HL-60 (cell line): Measurements from ENCODE around the gene NUB1.

ENCODE experiments used
- TF ChIP-seq, protein P1 (sequence below): IDR thresholded peaks from 2 replicates; pipeline ENCODE4 v1.6.1; 2012; ENCODE audit warnings: low read depth; ENCODE audit not compliant: insufficient replicate concordance
- TF ChIP-seq, protein P2 (sequence below): IDR thresholded peaks from one replicate; pipeline ENCODE4 v1.5.1; 2011; ENCODE audit warnings: low read length, control low read depth, inconsistent platforms; ENCODE audit not compliant: insufficient read depth

DNA sequence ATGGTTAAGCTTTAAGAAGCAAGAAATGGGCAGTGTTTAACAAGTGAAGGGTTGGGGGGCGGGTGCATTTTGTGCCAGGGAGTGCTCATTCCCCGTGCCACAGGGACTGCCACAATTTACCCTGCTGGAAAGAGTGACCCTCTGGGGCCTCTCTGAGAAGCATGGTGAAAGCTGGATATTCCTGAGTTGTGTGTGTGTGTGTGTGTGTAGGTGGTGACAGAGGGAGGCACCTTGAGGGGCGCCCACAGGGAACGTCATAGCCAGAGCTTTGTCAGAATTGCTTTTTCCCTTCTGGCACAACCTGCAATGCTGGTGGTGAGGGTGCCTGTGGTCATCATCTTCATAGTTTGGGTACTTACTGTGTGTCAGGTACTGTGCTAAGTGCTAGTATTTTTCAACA, 70.7 kb downstream of the NUB1 start:
- TF ChIP-seq, protein P1, sequence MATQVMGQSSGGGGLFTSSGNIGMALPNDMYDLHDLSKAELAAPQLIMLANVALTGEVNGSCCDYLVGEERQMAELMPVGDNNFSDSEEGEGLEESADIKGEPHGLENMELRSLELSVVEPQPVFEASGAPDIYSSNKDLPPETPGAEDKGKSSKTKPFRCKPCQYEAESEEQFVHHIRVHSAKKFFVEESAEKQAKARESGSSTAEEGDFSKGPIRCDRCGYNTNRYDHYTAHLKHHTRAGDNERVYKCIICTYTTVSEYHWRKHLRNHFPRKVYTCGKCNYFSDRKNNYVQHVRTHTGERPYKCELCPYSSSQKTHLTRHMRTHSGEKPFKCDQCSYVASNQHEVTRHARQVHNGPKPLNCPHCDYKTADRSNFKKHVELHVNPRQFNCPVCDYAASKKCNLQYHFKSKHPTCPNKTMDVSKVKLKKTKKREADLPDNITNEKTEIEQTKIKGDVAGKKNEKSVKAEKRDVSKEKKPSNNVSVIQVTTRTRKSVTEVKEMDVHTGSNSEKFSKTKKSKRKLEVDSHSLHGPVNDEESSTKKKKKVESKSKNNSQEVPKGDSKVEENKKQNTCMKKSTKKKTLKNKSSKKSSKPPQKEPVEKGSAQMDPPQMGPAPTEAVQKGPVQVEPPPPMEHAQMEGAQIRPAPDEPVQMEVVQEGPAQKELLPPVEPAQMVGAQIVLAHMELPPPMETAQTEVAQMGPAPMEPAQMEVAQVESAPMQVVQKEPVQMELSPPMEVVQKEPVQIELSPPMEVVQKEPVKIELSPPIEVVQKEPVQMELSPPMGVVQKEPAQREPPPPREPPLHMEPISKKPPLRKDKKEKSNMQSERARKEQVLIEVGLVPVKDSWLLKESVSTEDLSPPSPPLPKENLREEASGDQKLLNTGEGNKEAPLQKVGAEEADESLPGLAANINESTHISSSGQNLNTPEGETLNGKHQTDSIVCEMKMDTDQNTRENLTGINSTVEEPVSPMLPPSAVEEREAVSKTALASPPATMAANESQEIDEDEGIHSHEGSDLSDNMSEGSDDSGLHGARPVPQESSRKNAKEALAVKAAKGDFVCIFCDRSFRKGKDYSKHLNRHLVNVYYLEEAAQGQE, result no peak
- TF ChIP-seq, protein P2, sequence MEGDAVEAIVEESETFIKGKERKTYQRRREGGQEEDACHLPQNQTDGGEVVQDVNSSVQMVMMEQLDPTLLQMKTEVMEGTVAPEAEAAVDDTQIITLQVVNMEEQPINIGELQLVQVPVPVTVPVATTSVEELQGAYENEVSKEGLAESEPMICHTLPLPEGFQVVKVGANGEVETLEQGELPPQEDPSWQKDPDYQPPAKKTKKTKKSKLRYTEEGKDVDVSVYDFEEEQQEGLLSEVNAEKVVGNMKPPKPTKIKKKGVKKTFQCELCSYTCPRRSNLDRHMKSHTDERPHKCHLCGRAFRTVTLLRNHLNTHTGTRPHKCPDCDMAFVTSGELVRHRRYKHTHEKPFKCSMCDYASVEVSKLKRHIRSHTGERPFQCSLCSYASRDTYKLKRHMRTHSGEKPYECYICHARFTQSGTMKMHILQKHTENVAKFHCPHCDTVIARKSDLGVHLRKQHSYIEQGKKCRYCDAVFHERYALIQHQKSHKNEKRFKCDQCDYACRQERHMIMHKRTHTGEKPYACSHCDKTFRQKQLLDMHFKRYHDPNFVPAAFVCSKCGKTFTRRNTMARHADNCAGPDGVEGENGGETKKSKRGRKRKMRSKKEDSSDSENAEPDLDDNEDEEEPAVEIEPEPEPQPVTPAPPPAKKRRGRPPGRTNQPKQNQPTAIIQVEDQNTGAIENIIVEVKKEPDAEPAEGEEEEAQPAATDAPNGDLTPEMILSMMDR, result no peak
